WTC11 (cell line): ENCODE results near the gene KDELR3.

Experiments
- MLX ChIP-seq: sonication (generic); formaldehyde crosslinking; IDR thresholded peaks from 2 replicates; pipeline ENCODE4 v1.8.1; 2023; ENCODE audit warnings: mild to moderate bottlenecking, missing genetic modification reagents, moderate library complexity
- RELA ChIP-seq: sonication (generic); formaldehyde crosslinking; IDR thresholded peaks from 2 replicates; pipeline ENCODE4 v1.8.1; 2022; ENCODE audit warnings: missing genetic modification reagents, mild to moderate bottlenecking, borderline replicate concordance

- TF ChIP-seq MLX (CRISPR knock-in tag) (no peak), RELA (CRISPR knock-in tag) (no peak)
These were observed 11.4 kb downstream of the KDELR3 start for GRCh38 chr22:38479096-38479837.
